NCI-H82 treated with DMSO at 0.1 percent for 48 hours (cell line): Measurements from ENCODE around the gene PIN4.
"Not testable (repeated sequence)": the region's sequence is repeated elsewhere in the genome, so short reads cannot be mapped to it uniquely, and the experiment has no call there.

ENCODE experiments used
- DNase-seq: peaks from one replicate; lab custom pipeline; 2025; ENCODE audit not compliant: unreplicated experiment; lab: John Stamatoyannopoulos, UW

Gene PIN4

DNA sequence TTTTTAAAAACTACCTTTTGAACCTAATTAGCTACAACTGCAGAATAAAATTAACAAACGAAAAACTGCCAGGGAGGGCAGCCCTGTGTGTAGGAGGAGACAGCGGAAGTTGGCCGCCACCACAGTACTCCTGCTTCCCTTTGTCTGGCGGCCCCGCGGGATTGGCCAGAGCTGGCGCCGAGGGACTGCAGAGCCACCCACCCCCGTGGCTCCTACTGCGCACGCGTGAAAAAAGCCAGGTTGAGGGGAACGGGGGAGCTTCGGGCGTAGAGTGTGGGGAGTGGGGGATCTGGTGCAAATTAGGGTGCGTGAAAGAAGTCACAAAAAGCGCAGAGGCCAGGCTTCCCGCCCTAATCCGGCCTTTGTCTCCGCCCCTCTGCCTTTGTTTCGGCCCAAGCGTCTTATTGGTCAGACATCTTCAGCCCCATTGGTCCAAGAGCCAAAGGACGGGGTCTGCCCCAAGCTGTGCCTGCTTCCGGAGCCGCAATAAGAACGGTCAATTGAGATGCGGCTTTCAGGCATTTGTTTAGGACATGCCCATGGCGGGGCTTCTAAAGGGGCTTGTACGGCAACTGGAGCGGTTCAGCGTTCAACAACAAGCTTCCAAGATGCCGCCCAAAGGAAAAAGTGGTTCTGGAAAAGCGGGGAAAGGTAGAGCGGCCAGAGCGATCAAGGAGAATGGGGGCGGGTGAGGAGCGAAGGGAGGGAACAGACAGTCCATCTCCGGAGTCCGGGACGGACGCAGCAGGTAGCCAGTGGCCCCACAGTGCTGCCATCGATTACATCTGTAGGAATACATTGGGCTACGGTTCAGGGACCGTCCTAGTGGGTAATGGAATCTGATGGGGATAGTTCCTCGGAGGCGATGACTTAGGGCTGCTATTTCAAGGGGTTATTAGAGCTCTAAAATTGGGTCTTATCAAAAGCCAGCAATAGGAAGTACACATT lies at the start of gene PIN4:
Gene PIN4, plus strand, starts transcription at position 580 of the 948 bp plus-strand sequence. Its CDS starts 29 bp downstream, at position 609.
- peak; percentile 100 for DNase-seq

DNA sequence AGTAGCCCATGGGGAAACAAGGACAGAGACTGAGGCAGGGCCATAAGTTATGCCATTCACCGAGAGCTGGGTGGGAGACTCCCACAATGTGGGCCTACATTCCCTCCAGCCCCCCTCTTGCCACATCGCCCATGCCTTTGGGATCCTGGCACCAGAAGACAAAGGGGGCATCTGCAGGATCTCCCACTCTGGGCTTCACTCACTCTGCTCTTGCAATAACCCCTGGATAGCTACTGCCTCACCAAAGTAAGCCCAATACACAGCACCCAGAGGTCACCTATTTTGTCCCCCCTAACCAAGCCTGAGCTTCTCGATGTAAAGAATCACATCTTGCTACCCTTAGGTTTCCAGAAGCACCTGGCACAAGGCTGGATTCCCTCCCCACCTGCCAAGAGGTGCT lies 49.1 kb upstream of the PIN4 start:
- DNase-seq, result no peak

DNA sequence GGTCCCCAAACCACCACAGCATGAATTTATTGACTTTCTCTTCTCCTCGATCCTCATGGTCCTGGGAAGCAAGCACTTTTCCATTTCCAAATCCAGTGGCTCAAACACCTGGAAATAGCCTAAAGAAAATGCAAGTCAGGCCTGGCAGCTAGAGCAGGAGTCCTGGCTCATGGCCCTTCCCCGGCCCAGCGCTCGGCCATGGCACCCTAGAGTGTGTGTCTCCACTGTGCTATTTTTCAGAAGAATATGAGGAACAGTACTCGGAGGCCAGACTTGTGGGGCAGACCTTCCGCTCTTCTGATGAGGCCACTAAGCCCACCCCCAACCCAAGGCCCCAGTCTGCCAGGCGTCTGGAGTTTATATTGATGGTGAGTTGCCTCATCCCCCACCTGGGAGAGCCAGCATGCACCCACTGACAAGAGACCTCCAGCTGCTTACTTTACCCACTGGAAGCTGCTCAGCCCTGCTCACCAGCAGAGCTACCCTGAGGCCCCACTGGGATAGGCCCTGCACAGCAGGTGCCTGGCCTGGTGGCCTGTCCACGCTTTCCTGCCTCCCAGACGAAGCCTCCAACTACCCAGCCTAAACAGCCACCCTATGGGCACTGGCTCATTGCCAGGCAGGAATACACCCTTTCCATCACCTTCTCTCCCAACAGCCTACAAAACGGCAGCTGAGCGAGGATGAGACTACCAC lies 47.6 kb upstream of the PIN4 start:
- no peak for DNase-seq

DNA sequence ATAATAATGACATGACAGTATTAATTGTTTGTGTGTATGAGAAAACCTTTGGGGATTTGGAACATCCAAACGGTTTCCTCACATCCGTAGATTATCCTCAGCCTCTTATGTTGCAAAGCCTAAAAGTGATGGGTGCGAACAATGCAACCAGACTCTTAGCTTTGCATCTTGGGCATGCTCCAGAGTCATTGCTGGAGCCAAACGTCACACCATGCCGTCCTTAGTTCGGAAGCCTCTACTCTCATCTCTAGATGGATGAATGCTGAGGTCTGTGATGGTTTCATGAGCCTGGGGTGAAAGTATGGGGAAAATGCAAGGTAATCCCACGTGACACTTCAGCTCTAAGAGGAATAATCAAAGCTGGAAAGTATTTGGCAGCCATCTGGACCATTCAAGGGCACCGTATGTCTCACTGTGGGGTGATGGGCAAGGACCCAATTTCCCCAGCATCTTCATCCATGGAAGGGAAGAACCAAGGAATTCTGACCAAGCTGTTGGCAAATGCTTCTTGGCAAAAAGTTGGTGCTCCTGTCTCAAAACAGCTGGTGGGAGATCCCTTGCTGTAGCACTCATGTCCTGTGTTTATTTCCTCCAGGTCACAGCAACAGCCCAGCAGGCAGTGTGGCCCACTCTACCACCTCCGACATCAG lies 43.6 kb upstream of the PIN4 start:
- no peak for DNase-seq

DNA sequence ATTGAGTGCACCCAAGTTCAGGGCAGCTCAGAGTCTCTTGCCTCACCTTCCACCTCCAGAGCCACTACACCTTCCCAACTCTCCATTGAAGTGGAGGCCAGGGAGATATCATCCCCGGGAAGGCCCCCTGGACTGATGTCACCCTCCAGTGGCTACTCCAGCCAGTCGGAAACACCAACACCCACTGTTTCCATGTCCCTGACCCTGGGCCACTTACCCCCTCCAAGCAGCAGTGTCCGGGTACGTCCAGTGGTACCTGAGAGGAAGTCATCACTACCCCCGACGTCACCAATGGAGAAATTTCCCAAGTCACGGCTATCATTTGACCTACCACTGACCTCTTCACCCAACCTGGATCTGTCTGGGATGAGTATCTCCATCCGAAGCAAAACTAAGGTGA lies 42.0 kb upstream of the PIN4 start:
- no peak for DNase-seq

DNA sequence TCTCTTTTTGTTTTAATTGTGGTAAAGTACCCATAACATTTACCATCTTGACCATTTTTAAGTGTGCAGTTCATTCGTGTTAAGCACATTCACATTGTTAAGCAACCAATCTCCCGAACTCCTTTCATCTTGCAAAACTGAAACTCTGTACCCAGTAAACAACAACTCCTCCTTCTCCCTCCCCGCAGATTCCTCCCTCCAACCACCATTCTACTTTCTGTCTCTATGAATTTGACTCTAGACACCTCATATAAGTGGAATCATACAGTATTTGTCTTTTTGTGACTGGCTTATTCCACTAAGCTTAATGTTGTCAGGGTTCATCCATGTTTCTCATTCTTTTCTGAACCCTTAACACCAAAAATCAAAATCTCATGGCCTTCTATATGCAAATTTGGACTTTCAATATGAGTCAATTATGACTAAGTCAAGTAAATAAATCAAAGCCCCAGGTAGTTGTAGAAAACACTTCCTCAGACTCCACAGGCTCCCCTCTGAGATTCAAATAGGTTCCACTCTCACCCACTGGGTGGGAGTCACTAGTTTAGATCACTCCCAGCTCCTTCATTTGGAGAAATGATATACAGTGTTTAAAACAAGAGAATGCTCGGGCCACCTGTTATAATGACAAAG lies 40.1 kb upstream of the PIN4 start:
- DNase-seq, result no peak

DNA sequence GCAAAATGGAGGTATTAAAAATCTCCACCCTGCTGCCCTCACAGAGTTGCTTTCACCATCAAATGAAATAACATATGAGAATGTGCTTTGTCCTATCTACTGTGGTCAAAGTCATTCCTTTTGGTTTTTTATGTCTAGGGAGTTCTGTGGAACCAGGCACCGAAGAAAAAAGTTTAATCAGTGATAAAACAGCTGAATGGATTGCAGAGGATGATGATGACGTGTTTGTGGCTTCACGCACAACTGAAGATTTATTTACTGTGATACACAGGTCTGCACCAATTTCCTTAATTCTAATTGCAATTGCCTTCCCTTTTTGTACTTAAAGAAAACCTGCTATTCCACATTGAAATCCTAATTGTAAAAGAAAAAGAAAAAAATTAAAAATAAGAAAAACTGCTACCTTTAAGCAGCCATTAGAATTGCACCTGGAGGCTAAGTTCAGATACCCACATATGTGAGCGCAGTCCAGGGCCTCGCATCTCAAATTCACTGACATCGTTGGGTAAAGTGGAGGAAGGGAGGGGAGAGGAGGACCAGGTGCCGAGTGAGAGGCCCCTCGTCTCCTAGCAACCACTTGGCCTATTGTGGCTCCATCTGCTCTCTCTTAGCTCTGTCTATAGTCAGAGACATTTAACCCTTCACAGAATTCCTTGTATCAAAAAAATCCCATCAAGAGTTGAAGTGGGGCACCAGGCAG lies 39.3 kb upstream of the PIN4 start:
- DNase-seq, result peak; percentile 79

DNA sequence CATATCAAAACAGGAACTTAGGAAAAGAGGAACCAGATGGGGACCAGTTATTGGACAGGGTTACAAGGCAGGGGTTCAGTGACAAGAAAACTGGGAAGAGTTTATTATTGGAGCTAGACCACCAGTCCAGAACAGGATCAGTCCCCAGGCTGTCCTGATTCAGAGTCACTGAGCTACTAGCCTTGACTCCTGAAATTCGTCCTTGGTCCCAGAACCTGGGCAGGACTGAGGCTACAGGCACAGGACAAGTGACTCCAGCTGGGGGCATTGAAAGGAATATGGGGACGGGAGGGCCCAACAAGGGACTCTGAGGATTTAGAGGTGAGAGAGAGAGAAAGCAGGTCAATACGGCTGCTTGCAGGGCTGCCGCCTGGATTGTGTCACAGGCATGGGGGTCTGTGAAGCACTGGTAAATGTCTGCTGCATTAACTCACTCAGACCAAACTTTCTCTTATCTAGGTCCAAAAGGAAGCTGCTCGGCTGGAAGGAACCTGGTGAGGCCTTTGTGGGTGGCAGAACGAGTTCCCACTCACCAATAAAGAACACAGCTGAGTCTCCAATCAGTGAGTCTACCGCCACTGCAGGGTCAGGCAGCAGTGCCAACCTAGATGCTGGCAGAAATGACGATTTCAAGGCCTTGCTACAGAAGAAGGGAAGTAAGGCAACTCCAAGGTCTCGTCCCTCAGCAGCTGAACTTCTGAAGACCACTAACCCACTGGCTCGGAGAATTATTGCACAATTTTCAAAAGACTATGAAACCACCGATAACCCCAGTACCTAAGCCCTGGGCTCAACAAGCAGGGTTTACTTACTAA lies 38.6 kb upstream of the PIN4 start:
- DNase-seq, result no peak

DNA sequence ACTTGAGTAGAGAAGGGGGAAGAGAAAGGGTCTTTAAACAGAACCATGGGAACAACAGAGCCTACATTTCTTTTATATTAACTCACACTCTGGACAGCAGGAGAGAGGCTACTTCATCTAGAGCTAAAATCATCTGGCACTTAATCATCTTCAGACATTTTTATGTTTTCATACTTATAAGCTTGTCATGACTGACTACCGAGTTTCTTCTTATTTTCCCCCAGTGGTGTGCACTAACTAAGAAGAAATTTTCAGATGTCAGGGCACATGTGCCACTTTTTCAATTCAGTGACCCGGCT lies 38.0 kb upstream of the PIN4 start:
- no peak for DNase-seq

DNA sequence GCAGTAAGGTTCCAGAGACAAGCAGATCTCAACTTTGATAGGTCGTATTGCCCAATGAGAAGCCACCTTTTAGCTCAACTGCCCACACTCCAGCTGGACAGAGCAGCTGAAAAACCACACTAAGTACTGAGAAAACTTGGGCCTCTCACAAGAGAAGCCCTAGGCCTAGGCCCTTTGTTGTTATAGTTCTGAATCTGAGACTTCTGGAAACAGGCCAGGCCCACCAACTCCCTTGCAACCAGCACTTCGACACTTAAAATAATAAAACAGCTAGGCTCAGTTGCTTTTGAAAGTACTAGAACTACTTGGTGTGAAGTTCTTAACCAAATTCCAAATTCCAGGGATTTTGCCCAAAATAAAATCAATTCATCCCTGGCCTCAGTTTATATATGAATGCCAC lies 36.4 kb upstream of the PIN4 start:
- DNase-seq, result no peak

DNA sequence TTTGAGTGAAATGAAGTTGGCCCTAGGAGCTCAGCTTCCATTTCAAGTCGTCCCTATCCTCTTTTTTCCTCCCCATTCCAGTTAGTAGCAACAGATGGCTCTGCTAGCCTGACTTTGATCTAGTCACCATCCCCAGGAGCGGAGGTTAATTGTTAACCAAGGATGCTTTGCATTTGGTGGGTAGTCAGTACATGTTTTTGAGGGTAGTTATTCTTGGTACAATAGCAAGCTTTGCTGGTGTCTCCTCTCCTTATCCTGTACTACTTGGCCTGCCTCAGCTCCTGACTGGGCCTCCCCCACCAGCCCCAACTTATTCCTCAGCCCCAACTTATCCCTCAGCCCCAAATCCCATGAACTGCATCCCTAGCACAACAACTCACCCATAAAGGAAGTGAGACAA lies 35.0 kb upstream of the PIN4 start:
- DNase-seq, result no peak

DNA sequence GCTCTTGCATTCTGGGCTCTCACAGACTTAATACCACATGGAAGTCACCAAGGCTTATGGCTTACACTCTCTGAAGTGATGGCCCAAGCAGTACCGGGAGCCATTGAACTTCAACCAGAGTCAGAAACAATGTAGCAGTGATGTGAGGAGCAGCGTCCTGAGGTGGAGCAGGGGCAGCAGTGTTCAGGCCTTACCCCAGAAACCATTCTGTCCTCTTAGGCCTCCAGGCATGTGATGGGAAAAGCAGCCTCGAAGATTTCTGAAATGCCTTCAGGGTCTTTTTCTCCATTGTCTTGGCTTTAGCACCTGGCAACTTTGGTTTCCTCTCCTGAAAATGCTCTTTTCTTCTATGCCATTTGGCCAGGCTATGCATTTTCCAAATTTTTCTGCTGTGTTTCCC lies 22.8 kb upstream of the PIN4 start:
- no peak for DNase-seq

DNA sequence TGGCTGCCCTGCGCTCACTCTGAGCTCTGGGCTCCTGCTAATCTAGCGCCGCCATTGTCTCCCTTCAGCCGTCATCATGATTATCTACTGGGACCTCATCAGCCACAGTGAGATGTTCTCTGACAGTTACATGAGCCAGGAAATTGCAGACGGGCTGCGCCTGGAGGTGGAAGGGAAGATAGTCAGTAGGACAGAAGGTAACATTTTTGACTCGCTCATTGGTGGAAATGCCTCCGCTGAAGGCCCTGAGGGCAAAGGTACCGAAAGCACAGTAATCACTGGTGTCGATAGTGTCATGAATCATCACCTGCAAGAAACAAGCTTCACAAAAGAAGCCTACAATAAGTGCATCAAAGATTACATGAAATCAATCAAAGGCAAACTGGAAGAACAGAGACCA lies 21.8 kb upstream of the PIN4 start:
- DNase-seq, result no peak

DNA sequence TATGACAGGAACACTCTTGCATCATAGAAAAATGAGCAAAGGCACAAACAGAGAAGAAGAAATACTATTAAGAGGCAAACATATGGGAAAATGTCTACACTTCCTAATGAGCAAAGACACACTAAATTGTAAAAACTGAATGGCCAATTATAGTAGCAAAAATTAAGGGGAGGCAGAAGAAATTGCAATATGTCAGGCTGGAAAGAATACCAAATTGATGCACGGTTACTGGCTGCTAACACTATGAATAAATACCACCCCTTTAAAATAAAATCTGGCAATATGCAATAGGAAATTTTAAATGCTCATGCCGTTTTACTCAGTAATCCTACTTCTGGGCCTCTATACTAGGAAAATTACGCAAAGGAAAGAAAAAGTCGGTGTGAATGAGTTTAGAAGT lies 16.0 kb upstream of the PIN4 start:
- DNase-seq, result no peak

DNA sequence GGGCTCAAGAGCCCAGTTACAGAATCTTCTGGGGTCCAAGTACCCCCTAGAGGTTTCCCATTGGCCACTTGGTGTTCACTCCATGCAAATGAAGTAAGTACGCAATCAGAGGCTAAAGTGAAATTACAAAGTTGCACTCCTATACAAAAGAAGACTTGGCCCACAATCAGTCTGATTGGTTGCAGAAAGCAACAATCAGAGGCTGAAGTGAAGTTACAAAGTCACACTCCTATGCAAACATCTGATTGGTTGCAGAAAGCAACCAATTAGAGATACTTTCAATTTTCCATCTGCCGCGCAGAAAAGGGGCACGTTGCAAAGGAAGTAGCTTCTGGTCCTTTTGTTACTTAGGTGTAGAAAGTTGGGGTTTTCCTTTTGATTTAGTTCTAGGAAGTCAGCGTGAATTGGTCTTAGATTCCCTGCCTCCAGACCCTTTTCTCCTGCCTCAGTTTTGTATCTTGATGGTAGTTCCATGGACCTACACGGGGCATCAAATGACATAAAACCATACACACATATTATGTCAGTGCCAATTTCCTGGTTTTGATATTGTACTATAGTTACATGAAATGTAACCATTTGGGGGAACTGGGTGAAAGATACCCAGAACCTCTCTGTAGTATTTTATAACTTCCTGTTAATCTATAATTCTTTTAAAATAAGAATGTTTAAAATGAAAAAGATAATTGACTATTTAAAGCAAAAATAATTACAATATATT lies 12.4 kb upstream of the PIN4 start:
- no peak for DNase-seq

DNA sequence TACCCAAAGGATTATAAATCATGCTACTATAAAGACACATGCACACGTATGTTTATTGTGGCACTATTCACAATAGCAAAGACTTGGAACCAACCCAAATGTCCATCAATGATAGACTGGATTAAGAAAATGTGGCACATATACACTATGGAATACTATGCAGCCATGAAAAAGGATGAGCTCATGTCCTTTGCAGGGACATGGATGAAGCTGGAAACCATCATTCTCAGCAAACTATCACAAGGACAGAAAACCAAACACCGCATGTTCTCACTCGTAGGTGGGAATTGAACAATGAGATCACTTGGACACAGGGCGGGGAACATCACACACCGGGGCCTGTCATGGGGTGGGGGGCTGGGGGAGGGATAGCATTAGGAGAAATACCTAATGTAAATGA lies 5.3 kb upstream of the PIN4 start:
- DNase-seq, result not testable (repeated sequence)

DNA sequence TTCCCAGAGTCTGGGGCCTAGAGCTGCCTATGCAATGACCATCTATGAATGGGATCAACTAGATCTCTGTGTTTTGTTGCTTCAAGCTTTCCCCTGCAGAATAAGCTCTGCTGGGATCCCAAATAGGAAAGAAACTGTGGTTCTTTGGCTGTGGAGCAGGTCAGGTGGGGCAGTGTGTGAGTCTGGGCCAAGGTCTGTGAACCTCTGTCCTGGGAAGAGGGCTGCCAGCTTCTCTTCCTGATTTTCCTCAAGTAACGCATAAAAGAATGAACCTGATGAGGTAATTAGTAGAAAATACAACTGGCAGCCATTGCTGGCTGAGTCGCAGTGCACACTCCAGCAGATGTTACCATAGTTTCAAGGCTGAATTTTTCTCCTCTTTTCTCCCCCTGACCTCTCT lies 4.6 kb upstream of the PIN4 start:
- DNase-seq, result no peak

DNA sequence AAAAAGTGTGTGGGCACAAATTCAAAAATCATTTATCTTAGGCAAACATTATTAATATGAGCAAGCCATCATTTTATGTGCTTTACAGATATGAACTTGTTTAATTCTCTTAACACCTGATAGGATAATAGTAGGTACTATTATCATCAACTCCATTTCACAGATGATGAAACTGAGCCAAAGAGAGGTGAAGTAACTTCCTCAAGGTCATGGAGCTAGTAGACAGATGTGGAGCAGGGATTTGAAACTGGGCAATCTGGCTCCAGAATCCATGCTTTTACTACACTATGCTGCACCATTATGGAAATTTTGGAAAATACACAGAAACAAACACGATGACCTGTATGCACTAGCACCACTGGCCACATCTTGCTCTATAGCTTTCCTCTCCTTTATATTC lies 1.0 kb upstream of the PIN4 start:
- DNase-seq, result peak; percentile 42

DNA sequence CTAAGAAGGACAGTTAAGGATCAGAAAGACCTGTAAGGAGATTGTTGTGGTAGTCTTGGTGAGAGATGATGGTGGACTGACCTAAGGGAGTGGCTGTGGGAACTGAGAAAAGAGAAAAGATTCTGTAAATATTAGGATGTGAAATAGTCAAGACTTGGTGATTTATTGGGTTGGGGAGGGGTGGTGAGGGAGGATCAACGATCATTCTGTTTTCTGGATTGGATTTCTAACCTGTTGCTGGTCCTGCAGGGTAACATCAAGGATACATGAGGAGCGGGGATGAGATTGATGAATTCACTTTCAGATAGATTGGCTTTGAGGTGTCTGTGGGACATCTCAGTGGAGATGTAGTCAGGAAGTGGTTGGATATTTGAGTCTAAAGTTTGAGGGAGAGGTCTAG lies 1.4 kb downstream of the PIN4 start:
- DNase-seq, result no peak
